NCI-H82 (cell line): ENCODE data around the gene PLAC1.

Experiments used
- DNase-seq: peaks from one replicate; lab custom pipeline; 2025; lab: John Stamatoyannopoulos, UW

Gene PLAC1, protein sequence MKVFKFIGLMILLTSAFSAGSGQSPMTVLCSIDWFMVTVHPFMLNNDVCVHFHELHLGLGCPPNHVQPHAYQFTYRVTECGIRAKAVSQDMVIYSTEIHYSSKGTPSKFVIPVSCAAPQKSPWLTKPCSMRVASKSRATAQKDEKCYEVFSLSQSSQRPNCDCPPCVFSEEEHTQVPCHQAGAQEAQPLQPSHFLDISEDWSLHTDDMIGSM

DNA sequence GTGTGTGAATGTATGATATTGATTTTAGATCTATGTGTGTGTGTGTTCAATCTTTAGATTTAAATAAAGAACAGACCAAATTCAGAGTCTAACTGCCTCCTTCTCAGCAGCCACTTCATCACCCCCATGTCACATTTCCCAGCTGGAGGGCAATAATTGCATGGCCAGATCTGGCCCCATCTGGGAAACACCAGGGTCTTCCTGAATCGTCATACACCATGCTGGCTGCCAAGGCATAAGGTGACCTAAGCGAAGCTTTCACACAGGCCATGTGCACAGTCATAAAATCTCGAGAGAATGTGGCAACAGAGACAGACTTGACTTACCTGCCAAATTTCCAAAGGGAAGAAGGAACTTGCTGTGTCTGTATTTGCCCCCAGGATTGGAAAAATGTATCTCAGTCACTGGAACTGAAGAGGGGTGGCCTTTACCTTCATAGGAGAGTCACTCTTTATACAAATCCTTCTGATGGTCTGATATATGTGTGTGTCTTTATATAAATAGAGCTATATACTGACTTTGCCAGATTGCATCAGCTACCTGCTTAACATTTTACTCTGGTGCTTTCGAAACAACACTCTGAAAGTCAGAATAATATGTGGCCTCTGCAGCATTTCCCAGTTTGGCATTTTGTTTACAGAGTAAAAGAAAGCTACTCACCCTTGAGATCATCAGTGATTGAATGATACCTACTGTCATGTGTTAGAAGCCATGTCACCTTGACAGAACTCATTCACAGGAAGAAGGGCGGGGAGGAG is at the start of gene PLAC1:
Gene PLAC1, minus strand, starts transcription at position 470 of the 758 bp plus-strand sequence. CDS start 91,789 bp downstream, outside the sequence.
- DNase-seq = no peak

DNA sequence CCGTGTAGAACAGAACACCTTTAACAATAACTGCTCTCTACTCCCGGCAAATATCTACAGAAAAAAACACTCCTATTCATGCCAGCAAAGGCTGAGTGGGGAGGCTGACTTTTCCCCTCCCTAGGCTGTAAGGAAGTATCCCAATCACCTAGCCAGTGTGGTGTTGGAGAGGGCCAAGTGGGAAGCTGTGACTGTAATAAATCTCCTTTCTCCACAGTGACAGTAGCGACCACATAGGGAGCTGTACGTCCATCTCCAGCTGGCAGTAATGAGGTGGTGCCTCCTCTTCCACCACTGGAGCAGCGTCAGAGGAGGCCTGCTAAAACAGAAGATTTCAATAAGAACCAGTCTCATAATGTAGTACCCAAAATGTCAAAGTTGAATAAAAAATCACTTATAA is 47.9 kb upstream of the PLAC1 start:
- no peak for DNase-seq

DNA sequence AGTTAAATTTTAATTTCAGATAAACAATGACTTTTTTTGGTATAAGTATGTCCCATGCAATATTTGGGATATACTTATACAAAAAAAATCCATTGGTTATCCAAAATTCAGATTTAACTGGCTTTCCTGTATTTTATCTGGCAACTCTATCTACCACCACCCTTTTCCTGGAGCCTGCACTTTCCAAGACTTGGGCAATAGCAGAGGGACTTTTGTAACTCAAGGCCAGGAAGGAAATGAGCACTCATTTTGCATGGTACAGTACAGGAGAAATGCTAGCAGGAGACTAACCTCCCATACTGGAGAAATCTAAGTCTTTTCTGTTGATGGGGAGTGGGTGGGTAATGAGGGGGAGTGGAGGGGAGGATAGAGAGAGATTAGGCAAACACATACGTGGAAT is 37.7 kb upstream of the PLAC1 start:
- DNase-seq = no peak

DNA sequence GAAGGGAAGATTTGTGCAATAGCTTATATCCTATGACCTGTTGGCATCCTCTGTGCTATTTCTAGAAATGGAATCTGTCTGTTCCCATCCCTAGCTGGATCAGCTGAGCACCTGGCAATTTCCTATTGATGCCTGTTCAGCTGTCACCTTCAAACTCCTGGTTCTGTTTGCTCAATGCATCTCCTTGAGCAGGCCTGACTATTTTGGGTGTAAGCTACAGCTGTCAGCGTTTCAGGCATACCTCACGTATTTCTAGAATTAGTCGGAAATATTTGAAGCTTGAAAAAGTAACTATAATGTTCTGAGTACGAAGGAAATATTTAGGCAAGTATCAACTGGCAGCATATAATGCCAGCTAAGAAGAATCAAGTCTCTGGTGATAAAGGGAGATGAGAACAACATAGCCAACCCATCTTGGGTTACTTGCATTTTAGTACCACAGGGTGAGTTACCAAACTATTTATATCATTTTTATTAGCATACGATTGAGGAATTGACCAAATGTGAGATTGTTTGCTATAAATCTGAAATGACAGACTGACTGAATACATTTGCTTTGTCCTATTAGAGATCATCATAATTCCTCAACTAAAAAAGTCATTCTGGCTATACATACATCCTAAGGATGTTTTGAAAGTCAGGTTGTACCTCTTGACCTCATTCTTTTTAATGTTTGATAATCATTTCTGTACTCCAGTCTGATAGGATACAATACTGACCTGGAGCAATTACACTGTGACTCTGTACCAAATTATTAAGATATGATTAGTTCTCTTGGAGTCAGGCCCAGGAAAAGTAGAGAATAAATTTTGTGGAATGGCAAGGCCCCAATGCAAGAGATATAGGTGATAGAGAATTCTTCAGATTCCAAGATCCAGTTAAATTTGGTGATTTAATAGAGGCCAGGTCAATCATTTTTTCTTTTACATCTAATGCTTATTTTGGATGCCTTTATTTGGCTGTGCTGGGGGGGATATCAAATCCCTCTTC is 36.4 kb upstream of the PLAC1 start:
- no peak for DNase-seq

DNA sequence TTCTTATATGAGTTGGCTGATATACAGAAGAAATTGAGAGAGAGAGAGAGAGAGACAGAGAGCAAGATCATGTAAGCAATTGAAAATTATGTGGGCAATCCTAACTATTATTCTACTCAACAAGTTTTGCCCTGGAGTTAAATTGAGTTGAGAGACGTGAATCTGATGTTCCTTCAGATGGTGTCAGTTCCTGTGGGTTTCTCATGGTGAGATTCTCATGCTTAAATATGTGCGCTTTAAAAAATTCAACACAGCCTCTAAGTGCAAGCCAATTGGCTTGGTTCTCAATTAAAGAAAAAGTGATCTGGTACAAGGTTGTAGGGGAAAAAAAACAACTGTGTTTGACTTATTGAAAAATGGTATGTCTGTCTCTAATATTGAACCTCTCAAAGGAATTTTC is 35.4 kb upstream of the PLAC1 start:
- no peak for DNase-seq

DNA sequence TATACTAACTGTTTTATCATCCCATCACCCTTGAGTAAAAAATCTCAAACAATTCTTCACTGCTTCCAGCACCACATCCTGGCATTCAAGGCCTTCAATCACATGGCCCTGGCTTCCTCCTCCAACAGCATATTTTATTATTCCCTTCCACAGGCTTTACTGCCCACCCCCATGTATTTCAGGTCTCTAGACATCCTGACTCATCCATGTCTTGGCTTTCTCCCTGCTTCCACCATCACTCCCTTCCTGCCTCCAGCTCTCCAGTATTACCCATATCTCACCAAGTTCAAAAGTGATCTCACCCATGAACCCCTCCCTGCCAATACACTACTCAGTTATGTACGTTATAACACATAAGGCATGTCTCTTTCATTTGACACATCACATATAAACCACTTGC is 34.7 kb upstream of the PLAC1 start:
- no peak for DNase-seq

DNA sequence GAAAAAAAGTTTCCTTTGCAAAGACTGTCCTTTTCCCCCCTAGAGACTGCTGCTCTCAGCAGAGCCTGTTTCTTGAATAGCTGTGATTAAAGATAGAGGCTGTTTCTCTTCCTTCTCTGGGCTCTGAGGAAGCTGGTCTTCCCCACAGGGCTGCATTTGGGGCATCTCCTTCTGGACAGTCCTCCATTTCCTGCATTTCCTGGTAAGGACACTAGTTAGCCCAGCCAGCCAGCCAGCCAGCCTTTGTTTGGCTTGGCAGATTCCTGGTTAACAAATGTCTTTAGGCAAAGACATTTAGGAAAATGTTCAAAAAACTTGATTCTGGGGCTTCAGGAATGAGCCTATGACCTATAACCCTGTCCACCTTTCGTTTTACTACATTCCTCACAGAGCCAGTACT is 34.0 kb upstream of the PLAC1 start:
- DNase-seq = no peak

DNA sequence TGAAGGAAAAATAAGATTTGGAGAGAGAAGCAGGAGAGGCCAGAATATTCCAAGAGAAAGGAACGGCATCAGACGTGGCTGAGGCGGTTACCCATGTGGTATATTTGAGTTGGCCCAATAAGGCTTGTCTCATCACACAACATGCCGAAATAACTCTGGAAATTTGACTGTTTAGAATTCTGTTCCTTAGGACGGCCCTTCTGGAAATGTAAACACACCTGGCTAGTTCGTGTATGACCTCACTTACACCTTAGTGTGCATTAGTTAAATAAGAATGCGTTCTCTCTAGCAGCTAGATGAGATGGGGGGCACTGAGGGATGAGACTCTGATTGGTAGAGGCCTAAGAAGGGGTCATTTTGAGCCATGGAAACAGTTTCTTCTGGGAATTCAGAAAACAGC is 33.2 kb upstream of the PLAC1 start:
- no peak for DNase-seq

DNA sequence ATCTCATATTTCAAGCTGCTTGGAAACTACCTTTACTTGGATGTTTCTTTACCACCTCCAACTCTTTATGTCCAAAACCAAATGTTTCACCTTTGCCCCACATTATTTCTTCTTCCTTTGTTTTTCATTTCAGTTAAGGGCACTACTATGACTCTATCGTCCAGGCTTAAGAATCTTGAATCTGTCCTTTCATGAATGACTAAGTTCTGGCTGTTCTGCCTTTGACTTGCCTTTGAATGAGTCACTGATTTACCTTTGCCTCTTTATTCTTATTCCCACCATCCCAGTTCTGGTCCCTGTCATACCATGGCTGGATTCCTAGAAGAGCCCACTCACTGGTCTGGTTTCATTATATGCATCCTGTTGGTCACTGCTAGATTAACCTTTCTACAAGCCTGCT is 30.6 kb upstream of the PLAC1 start:
- DNase-seq = no peak

DNA sequence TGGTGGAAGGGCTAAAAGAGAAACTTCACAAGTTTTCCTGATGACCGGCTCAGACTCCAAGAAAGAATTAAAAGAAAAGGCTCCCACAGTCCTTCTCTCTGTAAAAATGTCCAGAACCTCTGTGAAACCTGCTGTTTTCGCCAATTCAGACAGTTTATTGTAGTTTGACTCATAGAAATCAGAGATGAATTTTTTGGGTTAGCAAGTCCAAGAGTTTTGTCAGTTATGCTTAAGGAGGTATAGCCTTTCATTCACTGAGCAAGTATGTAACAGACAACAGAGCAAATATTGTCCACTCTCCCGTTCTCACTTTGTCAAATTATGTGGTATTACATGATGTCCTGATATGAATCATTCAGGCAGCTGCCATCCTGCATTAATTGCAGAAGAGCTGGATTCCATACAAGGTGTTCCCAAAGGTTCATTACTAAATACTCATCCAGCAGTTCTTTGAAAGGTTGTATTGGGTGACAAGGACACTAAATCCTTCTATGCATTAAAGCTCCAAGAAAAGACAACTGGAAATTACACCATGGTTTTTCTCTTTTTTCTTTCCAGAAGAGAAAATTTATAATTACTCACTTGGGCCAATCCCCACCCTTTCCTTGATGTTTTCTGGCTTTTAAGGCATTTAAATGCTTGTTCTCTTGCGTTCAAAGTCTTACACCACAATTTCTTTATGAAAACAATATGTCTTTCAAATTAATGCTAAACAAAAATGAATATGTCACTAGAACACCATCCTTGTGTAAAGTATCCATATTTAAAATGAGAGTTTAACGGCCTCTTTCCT is 30.0 kb upstream of the PLAC1 start:
- no peak for DNase-seq

DNA sequence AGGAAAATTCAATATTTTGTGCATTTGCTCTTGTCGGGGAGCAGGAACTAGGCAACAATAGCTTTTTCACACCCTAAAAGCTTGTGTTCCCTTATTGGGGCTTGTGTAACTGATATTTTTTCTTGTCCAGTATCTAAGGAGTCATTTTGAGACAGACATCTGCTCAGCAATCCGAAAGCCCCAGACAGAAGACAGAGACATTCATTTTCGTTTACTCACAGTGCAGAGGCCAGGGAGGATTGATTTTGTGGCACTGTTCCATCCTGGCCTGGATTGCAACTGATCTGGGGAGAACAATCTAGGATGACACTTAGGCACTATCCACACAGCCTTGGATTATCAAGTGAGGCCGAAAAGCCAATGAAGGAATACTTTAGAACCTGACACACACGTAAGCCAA is 27.4 kb upstream of the PLAC1 start:
- no peak for DNase-seq

DNA sequence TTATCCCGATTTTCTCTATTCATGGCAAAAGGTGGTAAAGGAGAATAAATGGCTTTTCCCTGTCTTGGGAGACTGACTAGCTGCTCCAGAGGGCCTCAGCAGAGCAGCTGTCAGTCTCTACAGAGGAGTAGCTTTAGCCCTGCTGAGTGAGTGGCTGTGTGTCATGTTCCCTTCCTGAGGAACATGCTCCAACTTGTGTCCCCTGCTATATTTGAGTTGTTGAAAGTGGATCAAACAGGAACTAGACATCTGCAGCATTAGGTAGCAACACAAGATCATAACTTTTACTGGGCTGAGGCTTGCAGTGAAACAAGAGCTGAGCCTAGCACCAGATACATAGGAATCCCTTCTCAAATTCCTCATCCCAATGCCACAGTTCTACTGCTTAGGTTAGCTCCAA is 26.7 kb upstream of the PLAC1 start:
- no peak for DNase-seq

DNA sequence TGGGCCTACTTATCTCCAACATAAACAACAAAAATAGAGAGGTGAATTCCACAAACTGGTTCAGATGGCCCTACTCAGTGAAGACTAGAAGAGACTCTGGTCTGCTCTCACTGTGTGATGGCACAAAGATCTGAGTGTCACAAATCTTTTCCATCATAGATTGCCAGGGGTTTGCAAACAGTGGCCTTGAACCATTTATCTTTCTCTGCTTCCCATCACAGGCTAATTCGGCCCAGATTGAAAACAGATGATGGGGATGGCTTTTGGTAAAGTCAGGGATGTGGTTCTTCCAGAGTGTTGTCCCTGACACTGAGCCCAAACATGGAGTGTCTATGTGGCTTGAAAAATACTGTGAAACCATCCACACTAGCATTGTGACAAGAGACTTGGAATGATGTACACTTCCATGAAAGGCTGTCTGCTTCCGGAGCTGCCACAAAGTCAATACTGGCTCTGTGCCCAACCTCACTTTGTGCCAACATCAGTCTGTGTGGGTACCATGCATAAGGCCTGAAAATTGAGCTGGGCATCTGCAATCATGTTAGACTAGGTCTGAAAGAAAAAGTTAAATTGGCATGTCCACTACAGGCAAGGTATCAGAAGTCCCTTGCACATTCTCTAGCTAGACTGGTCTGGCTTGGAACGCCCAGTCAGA is 25.2 kb upstream of the PLAC1 start:
- no peak for DNase-seq

DNA sequence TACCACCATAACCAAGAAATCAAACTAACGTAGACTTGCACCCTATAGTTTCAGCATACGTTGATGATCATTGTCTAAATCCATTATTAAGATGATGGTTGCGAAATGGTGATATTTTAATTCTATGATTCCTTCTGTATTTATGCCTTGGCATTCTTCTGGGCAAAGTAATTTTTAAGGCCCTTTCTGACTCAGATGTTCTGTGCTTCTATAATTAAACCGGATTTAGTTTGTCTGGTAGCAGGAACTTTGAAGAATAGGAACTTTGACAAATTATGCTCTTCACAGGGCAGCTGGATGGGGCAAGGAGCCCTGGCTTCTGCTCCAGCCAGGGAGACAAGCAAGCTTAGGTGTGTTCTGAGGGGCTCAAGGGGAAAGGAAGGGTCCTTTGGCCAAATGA is 23.8 kb upstream of the PLAC1 start:
- DNase-seq = no peak

DNA sequence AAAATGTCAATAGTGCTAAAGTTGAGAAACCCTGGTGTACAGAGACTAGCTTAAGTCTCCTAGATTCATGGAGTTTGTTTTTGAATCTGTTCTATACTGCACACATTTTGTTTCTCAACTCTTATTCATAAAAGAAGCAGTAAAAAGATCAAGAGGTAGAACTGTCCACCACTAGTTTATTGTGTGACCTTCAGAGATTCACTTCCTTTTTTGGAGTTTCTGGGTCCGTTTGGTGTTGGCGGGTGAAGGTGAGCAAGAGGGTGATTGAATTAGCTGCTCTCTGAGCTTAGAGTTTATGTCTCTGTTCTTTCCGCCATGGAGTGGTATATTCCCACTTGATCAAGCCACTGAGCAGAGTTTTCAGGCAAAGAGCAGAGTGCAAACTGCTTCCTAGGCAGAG is 21.4 kb upstream of the PLAC1 start:
- no peak for DNase-seq

DNA sequence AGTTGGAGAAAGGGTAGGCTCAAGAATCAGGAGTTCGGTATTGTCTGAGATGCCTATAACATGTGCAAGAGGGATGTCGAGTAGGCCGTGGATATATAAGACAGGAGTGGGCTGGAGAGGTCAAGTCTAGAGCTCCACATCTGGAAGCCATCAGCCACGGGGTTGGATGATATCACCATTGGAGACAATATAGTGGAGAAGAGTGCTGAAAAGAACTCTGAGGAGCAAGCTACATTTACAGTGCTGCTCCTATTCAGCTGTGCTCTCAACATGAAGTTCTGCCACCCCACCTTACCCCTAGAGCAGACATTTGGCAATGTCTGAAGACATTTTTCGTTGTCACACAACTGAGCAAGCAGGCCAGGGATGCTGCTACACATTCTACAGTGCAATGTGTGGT is 20.9 kb upstream of the PLAC1 start:
- DNase-seq = no peak

DNA sequence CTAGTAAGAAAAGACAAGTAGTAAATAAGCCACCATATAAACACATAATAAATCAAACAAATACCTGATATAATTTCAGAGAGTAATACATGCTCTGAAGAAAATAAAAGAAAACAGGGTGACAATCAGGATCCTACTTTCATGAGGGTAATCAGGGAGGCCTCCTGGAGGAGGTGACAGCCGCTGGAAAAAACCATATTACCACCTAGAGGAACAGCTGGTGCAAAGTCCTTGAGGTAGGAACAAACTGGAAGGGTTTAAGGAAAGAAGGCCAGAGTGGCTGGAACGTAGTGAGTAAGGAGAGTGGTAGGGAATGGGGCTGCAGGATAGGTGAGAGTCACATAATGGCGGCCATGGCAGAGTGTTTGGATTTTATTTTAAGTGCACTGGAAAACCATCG is 19.1 kb upstream of the PLAC1 start:
- no peak for DNase-seq

DNA sequence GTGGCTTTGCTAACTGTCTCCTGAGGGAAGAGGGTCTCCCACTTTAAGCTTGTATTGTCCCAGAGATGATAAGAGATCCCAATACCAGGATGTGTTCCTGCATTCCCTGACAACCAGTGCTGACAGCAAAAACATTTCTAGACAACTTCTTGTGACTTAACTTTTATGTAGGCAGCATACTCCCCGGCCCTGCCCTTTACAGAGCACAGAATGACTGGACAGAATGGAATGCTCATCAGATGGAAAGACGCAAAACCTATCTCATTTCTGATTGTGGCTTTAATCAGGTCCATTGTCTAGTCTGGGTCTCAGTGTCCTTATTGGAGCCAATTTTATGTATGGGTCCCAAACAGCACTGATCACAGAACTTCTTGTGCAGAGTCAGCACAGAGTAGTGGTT is 18.2 kb upstream of the PLAC1 start:
- DNase-seq = no peak

DNA sequence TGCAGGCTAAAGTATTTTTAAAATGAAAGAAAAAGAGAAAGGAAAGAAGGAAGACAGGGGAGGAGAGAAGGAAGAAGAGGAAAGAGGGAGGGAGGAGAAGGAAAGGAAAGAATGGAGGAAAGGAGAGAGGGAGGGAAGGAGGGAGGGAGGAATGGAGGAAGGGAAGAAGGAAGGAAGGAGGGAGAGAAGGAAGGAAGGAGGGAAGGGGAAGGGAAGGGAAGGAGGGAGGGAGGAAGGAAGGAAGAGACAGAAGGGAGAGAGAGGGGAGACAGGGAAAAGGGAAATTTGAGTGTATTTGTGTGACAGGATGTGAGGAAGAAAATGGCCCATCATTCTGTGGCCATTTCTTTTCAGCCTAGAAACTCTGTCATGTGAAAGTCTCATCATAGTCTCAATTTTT is 14.9 kb upstream of the PLAC1 start:
- DNase-seq = no peak

DNA sequence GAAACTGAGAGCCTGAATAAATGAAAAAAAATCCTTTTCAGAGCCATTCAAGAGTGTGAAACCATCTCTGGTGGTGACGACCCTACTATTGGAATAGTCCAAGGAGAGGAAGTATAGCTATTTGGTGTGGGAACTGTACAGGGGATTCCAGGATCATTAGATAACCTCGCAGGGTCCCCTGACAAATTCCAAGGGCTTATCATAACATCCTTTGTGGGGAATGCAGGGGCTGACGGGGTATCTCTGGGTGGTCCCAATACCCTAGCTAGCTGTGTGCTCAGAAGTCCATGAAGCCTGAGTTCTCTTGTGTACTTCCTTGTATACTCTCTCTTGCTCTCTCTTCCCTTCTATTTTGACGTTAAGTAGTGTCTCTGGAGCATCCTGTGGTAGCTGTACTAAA is 13.8 kb upstream of the PLAC1 start:
- no peak for DNase-seq

DNA sequence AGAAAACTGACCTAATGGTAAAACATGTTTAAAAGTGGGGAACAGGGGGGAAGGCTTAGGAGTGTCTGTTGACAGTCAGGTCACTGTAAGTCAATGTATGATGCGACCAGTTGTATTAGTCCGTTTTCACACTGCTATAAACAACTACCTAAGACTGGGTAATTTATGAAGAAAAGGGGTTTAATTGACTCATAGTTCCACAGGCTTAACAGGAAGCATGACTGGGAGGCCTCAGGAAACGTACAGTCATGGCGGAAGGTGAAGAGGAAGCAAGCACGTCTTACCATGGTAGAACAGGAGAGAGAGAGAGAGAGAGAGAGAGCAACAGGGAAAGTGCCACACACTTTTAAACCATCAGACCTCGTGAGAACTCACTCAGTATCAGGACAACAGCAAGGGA is 13.0 kb upstream of the PLAC1 start:
- DNase-seq = no peak
